Stimulated activated CD4-positive, alpha-beta T cell treated with anti-CD3 and anti-CD28 coated beads, Interleukin-2, amount 100 ng/mL, for 48 hours (primary cell): Measurements from ENCODE around the gene TEX38.
"Not testable (repeated sequence)": the region's sequence is repeated elsewhere in the genome, so short reads cannot be mapped to it uniquely, and the experiment has no call there.

Experiments
- DNase-seq, 2 donors: peaks; one replicate each; pipeline ENCODE4 v3.0.0-alpha.2; 2020

Gene TEX38

GRCh38 chr1:46656643-46657042 lies 15.0 kb upstream of the TEX38 start:
- no peak for DNase-seq

DNA sequence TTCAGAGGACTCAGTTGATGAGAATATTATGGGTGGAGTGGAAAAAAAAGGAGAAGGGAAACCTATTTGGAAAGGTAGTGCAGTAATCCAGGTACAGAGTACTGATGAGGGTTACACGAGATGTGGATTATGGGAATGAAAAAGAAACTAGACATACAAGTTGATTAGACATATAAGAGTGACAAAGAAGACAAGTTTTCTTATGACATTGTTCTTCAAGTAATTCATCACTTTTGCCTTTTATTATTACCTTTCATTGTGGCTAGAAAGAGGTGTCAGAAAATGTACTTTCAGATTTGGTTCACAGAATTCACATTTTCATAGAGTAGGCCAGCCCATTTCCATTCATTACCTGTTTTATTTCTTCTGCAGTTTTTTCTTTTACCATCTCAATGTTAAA lies 13.9 kb upstream of the TEX38 start:
- DNase-seq, result no peak

- DNase-seq, result no peak
These were observed 12.3 kb upstream of the TEX38 start for GRCh38 chr1:46659307-46659870.

DNA sequence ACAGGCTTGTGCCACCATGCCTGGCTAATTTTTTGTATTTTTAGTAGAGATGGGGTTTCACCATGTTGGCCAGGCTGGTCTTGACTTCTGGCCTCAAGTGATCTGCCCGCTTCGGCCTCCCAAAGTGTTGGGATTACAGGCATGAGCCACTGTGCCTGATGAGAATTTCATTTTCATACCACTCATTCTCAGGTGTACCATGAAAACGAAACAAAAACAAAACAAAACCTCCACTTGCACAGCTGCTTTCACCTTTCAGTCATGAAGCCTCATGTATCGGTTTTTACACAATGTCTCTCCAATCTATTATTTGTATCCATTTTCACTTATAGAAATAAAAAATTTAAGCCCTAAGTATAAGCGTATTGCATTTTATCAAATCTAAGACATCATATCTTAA lies 11.5 kb upstream of the TEX38 start:
- DNase-seq, result not testable (repeated sequence)

GRCh38 chr1:46662919-46663318 lies 8.7 kb upstream of the TEX38 start:
- not testable (repeated sequence) for DNase-seq

DNA sequence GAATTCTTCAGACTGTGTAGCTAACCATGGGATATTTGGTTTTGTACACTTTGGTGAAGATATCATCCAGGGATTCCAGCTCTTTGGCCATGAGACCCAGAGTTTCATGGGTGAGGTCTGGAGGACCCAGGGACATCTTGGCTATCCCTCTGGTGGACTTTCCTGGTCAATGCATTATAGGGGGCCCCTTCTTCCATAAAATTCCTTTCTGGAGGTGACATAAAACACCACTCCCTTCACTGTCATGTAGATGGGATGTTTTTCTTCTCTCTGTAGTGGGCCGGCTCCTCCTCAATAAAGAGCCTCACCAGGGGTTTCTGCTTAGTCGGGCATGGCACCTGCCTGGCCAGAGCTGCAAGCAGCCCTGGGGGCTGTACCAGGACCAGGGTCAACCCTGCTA lies 5.7 kb upstream of the TEX38 start:
- no peak for DNase-seq

- peak; percentile 53 to 62 for DNase-seq
These were observed 3.6 kb upstream of the TEX38 start, which contains the start of gene ATPAF1 for GRCh38 chr1:46667782-46668760. Gene ATPAF1, minus strand, starts transcription at chr1:46668364. Its CDS starts 42 bp downstream, at chr1:46668322.

DNA sequence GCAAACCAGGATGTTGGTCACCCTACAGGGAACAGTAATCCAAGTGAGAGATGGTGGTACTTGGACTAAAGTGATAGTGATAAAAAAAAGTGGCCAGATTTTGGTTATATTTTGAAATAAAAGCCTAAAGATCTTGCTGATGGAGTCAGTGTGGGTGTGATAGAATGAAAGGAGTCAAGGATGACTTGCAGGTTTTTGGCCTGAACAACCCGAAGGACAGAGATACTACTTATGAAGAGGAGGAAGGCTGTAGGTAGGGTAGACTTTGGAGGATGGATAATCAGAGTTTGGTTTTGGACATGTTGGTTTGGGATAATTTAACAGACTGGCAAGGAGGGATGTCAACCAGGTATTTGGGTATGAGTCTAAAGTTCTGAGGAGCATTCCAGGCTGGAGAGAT lies 1.5 kb upstream of the TEX38 start:
- DNase-seq, result no peak

GRCh38 chr1:46672696-46673095 lies 1.0 kb downstream of the TEX38 start:
- DNase-seq, result no peak

DNA sequence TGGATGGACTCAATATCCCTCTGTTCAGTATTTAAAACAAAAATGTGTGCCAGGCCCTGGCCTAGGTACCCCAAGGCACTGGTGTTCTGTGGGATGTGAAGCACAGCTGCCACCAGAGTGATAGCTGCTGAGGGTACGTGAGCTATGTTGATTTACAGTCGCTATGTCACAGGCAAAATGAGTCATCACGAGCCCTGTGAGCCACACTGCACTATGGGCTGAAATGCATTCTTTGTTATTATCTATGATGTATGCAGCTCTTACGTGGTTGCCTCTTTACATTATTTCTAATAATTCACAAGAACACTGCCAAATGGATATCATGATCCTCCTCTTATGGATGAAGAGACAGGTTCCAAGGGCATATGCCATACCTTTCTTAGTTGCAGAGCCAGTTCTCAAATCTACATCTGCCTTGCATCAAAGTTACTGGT lies 2.1 kb downstream of the TEX38 start:
- DNase-seq, result no peak

DNA sequence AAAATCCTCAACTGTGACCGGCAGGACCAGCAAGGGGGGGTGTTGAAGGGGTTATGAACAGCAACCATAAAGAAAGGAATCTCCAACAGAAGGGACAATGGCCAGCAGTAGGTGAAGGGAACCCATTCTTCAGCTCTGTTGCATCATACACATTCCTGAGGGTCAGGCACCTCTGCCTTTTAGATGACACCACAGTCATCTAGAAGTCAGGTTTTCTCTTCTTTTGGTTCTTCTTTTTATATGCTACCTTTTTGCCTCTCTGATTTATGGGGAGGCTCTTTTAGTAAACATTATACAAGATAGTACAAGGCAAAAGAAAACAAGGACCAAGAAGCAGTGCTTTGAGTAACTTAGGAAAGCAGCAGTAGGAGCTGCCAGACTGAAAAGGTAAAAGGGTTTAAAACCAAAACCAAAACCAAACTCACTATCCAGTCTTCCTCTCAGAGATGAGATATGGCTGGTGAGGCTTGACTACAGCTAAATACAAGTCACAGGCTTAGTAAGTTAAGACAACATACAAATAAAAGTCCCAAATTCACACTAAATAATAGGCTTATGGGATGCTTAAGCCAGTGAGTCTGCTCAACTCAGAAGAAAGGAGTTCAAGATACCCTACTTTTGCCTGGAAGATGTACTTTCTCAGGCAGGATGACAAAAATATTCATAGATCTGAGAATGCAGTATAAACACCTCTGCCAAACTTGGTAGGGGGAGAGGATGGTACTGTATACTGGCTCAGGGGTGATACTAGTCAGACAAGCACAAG lies 4.1 kb downstream of the TEX38 start:
- no peak for DNase-seq

DNA sequence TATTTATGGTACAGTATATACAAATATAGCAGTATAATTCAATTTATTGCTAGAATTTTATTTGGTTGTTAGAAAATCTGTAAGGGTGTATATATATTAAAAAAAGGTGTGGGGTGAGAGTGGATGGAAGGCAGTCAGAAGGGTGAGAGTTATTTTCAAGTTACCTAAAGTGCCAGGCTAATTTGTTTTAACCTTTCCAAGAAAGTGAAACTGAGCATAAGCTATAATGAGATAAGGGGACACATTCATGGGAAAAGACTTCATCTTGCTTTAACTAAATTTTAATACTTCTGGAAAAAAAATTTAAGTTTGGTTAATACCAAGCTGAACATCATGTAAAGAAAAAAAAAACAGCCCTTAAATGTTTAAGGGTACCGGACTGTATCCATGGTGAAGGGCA lies 4.9 kb downstream of the TEX38 start:
- no peak for DNase-seq

GRCh38 chr1:46677339-46677738 lies 5.7 kb downstream of the TEX38 start:
- DNase-seq, result no peak

GRCh38 chr1:46679789-46680573 lies 8.3 kb downstream of the TEX38 start:
- DNase-seq, result no peak

- no peak for DNase-seq
These were observed 9.8 kb downstream of the TEX38 start for GRCh38 chr1:46681333-46682034.

DNA sequence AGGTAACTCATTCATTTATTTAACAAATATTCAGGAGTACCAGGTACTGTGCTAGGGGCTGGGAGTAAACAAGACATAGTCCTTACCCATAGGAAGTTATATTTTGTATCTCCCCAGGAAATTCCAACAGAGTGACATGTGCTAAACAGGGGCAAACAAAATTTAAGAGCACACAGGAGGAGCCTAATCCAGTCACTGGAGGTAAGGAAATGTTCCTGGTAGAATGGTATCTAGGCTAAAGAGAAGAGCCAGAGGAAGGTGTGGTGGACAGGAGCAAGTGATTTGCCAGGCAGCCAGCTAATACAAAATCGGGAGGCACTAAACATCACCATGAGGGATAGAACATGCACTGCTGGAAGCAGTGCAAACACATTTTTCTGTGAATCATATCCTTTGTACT lies 10.4 kb downstream of the TEX38 start:
- no peak for DNase-seq

DNA sequence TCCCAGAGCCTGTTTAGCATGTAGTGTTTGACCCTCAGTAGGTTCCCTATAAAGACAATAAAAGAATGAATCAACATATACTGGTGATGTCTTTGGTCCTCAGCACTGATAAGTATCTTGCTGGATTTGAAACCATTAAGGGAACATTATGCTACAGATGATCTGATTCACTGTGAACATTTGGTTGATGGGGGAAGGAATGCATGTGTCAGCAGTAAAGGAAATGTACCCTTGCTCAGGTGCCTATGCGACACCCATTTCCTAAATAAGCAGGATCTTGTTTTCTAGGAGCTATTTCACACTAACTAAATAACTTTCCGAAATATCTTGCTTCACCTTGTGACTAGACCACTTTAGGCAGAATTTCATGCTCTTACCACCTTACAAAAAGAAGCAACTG lies 13.0 kb downstream of the TEX38 start:
- DNase-seq, result no peak

DNA sequence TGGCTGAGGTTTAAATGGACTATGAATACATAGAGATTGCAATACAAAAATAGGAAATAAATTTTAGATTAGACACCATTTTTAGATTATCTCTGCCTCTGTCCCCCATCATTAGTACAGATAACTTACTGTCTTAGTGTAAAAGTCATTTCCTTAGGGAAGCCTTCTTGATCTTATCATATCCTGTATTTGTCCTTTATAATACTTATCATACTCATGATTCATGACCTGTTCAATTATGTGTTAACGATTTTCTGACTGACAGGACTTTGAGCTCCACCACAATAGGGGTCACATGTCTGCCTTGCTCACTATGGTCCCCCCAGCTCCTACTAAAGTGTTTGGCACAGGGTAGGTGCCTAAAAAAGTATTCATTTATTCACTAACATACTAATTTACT lies 14.6 kb downstream of the TEX38 start:
- no peak for DNase-seq

GRCh38 chr1:46687093-46687659 lies 15.5 kb downstream of the TEX38 start:
- no peak for DNase-seq

- DNase-seq, result no peak
These were observed 16.4 kb downstream of the TEX38 start for GRCh38 chr1:46687921-46688509.

DNA sequence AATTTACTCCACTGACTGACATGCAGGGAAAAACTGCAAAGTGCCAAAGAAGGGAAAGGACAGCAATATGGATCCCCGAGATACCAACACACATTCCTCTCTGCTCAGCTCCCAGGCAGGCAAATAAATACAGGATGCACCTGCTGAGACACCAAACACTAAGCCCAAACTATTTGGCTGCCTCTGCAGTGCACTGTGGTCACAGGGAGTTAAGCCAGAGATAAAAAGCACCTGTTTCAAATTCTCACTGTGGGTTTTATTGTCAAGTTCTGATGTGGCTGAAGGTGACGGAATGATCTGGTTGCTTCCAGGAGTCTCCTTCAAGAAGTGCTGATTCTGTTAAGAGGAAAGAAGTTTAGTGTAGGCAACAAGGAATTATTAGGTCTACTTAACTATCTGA lies 17.7 kb downstream of the TEX38 start:
- DNase-seq, result no peak
